ENCODE measurements around the gene DOCK9.

The DOCK9 gene

DNA sequence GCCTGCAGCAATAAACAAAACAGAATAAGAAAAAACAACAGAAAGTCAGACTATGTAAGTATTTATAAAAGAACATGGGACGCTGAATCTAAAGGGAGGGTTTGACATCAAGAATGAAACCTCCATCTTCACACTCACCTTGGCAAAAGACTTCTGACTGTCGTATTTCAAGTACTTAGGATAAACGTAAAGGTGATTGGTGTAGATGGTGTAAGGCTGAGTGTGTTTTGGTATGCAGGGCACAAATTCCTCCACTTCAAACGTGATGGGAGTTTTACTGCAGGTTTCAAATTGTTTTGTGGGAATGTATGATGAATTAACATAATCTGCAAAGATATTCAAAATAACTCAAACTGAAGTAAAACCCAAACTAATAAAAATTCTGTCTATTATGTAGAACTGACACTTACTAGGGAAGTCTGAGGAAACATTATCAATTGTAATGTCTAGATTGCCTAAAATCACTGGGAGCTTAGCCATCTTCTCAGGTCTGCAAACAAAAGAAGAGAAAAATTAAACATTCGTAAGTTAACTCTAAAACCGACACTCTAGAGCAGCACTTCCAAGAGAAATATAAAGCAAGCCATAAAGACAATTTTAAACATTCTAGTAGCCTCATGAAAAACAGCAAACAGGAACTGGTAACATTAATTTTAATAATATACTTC is 89.5 kb downstream of the DOCK9 start:
- no peak for DNase-seq (ENCODE audit: low read depth in 3 of 3)

- no peak for DNase-seq (ENCODE audit: low read depth in 3 of 3)
Measured at GRCh38 chr13:98886587-98887230, 91.2 kb downstream of the DOCK9 start.

- DNase-seq (ENCODE audit: low read depth in 3 of 3): no peak
Measured at GRCh38 chr13:98885600-98885999, 92.3 kb downstream of the DOCK9 start.

DNA sequence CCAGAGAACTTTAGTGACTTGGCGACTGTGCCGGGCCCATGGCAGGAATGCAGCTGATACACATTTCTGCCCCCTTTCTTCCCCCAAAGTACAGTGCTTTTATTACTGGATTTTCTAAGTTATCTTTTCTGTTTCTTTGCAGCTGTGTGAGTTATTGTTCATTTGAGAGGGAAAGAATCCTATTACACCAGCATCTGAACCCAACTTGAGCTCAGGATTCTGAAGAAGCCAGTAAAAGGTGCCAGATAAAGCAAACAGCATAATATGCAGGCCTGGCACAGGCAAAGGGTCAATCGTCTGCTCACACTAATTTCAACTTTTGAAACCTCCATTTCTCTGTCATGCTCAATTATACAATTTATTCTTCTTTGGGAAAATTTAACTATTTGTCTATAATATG is 93.9 kb downstream of the DOCK9 start:
- DNase-seq (ENCODE audit: low read depth in 3 of 3): no peak

DNA sequence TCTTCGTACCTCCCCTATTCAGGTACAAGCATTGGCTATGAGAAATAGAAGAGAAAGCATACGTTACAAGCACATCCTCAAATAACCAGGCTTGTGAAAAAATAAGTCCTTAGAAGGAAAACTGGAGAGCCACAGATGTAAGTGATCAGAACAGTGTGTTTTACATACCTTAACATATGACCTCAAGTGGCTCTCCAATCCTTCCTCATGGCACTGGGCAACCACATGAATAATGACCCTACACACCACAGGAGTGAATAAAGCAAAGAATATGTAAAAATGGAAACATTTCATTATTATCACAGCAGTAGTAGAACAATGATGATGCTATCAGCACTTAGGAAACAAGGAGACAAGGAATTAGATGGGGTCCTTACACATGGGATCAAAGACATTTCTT is 96.5 kb downstream of the DOCK9 start:
- DNase-seq (ENCODE audit: low read depth in 3 of 3): no peak

DNA sequence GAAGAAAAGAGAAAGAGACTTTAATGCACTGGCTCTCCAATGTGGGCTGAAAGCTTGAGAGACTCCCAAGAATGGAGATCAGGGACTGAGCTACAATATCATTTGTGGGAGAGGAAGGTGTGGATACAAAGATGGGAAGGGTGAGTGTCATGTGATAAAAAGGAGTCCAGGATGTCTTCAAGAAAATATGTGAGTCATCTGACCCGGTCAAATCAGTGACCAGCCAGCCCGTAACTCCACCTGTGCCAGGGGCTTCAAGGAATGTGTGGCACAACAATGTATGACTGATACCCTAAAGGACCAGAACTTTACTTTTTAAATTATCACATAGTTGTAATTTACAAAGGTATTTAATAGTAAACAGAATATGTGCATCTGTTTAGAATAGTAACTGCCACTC is 97.2 kb downstream of the DOCK9 start:
- DNase-seq (ENCODE audit: low read depth in 3 of 3): no peak

- DNase-seq (ENCODE audit: low read depth in 3 of 3): no peak
Measured at GRCh38 chr13:98879957-98880356, 97.9 kb downstream of the DOCK9 start.

- DNase-seq (ENCODE audit: low read depth in 3 of 3): no peak
Measured at GRCh38 chr13:98879127-98879520, 98.7 kb downstream of the DOCK9 start.

GRCh38 chr13:98878486-98879126 is 99.3 kb downstream of the DOCK9 start:
- DNase-seq (ENCODE audit: low read depth in 3 of 3): no peak

- no peak for DNase-seq (ENCODE audit: low read depth in 3 of 3)
Measured at GRCh38 chr13:98877936-98878335, 99.9 kb downstream of the DOCK9 start.

- DNase-seq (ENCODE audit: low read depth in 3 of 3): no peak
Measured at GRCh38 chr13:98877466-98877865, 100.4 kb downstream of the DOCK9 start.

GRCh38 chr13:98875146-98875729 is 102.6 kb downstream of the DOCK9 start:
- DNase-seq (ENCODE audit: low read depth in 3 of 3): no peak

DNA sequence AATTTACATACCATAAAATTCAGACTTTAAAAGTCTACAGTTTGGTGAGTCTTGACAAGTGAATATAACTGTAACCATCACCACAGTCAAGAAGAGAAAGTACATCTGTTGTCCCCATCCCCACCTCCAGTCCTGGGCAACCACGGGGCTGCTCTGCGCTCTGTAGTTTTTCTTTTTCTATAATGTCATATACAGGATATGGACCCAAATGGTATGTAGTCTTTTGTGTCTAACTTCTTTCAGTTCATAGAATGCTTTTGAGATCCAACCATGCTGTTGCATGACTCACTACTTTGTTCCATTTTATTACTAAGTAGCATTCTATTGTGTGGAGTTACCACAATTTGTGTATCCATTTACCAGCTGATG is 103.9 kb downstream of the DOCK9 start:
- DNase-seq (ENCODE audit: low read depth in 3 of 3): no peak

DNA sequence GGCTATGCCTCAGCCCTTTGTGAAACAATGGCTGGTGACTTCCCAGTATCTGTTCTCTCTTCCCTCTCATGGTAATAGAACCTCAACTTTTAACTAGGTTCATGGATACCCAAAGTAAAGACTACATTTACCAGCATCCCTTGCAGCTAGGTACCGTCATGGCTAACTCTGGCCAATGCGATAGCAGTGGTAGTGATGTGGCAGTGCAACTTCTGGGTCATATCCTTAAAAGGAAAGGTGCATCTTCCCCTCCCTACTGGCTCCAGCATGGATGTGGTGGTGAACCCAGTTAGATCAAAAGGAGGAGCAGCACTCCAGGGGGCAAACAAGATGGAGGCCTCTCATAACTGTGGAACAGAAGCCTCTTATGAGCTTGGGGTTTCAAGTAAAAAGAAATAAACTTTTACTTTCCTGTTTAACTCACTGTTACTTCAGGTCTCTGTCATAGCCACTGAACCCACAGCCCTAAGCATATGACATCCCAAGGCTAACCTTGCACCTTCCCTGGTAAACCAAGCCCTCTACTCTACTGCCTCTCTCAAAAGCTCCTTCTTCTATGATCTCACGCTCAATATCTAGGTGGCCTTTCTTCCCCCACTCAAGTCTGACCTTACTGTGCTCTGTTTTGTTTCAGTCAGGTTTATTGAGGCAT is 104.4 kb downstream of the DOCK9 start:
- DNase-seq (ENCODE audit: low read depth in 3 of 3): no peak

- no peak for DNase-seq (ENCODE audit: low read depth in 3 of 3)
Measured at GRCh38 chr13:98871727-98872126, 106.1 kb downstream of the DOCK9 start.

DNA sequence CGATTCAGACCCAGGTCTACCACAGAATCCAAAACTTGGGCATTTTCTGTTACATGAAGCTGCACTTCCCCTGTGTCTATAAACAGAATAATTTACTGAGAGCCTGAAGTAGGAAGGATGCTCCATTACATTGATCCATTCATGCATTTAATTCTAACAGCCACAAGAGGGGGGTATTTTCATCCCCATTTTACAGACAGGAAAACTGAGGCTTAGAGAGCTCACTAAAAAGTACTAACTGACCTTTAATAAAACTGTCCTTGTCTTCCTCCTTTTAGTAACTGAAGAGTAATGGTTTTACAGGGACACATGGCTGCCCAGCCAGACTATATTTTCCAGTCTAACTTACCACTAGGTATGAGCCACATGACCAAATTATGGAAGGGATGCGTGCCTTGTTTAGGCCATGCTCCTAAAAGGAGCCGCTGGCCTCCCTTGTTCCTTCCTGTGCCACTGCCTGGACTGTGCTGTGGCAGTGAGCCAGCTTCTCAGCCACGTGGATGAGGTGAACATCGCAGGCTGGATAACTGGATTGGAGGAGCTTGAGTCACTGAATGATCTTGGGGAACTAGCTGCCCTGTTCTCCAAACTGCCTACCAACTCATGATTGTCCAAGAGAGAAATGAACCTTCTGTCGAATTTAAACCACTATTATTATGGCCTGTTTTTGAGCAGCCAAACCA is 108.3 kb downstream of the DOCK9 start:
- DNase-seq (ENCODE audit: low read depth in 3 of 3): no peak

DNA sequence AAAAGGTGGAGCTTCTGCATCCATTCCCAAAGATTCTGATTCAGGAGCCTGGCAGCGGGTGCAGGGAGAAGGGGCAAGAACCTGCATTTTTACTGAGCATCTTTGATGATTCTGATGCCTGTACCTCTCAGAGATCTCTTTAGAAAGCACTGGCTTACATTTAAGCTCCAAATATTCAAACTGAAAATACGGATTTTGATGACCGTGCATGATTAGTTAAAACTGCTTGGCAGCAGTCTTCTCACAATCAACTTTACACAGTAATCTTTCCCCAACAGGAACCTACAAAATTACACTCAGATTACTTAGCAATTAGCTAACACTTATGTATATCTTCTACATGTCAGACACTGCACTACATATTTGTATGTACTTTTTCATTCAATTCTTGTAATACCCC is 108.9 kb downstream of the DOCK9 start:
- no peak for DNase-seq (ENCODE audit: low read depth in 3 of 3)

GRCh38 chr13:98866882-98867281 is 111.0 kb downstream of the DOCK9 start:
- no peak for DNase-seq (ENCODE audit: low read depth in 3 of 3)

DNA sequence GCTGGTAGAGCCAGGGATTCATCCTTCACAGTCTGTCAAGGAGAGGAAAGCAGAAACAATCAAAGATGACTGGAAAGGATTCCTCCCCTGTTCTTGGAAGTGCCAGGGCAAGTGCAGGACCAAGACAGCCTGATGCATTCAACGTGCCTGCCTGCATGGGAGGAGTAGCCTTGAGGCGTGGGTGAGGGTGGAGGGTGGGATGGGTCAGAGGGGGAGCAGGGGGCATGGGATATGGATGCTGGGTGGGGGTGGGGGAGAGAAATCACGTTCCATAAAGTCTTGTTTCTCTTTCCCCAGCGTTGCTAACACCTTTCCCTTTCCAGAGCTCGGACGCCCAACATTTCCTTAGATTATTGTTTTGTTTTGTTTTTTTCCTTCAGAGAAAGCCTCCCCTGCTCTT is 117.4 kb downstream of the DOCK9 start:
- DNase-seq (ENCODE audit: low read depth in 3 of 3): no peak

DNA sequence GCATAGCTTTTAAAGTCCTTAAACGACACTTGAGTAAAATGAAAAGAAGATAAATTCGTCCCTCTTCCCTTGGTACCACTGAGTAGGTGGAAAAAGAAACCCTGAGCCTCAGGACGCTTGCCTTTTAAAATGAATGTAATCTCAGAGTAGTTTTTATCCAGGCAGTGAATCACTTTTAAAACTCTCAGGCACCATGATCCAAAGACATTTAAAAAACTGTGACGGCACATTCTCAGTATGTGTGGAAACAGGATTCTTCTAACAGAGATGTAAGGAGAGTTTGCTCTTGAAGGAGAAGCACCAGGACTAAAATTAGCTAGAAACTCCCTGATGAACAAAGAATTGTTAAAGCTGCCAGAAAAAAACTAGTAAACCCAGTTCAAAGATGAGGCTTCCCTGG is 119.7 kb downstream of the DOCK9 start:
- DNase-seq (ENCODE audit: low read depth in 3 of 3): no peak

GRCh38 chr13:98856983-98857382 is 120.9 kb downstream of the DOCK9 start:
- DNase-seq (ENCODE audit: low read depth in 3 of 3): no peak

GRCh38 chr13:98854448-98854847 is 123.4 kb downstream of the DOCK9 start:
- no peak for DNase-seq (ENCODE audit: low read depth in 3 of 3)
